HG03196 (cell line): ENCODE measurements around the gene RFX2.
"Not testable (repeated sequence)": the region's sequence is repeated elsewhere in the genome, so short reads cannot be mapped to it uniquely, and the experiment has no call there.

Source experiments
- ATAC-seq: cut with Tn5 transposase; IDR thresholded peaks from one replicate; pipeline ENCODE4 v1.9.1; 2021; ENCODE audit not compliant: unreplicated experiment

RFX2 gene

GRCh38 chr19:5974721-5975387 is 135.4 kb downstream of the RFX2 start:
- ATAC-seq: no peak

DNA sequence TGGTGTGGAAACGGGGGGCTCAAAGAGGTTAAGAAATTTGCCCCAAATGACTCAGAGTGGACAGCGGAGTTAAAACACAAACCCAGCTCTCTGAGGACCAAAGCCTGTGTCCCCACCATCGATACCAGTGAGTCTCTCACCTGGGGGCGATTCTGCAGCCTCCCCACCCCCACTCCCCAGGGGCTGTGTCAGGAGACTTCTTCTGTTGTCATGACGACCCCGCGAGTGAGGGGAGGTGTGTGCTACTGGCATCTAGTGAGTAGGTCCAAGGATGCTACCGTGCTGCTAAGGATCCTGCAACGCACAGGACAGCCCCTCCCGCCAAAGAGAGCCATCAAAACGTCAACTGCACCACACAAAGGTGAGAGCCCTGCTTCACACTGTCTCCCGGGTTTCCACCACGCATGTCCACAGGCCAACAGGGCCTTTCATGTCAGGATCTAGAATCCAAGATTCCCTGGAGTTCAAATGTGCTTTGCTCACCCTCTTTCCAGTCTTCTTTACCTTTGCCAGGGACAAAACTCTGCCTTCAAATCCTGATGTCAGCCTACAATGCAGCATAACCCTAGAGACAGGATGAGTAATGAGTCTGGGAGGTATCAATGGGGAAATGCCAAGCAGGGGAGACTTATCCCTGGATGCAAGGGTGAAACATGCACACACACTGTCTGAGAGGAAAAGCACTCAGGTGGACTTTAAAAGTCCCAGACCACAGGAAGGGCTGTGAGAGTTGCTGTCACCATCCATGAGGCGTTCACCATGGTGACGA is 136.2 kb downstream of the RFX2 start:
- no peak for ATAC-seq

GRCh38 chr19:5973376-5973775 is 136.9 kb downstream of the RFX2 start:
- no peak for ATAC-seq

DNA sequence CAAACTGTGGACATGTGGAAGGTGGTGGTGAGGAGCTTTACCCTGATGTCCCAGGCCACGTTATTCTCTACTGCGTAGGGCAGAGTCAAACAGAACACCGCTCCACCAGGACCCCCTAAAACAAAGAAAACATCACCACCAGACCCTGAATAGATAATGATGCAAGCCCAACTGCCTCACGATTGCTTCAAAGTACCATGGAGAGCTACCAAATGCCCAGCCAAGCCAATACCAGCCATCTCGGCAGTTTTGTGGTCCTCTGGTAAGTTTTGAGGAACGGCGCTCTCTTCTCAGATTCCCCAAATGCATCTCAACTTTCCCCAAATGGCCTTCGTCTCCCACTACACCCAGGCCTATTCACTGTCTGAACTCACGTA is 138.0 kb downstream of the RFX2 start:
- no peak for ATAC-seq

- ATAC-seq: no peak
These were observed 138.5 kb downstream of the RFX2 start for GRCh38 chr19:5971714-5972354.

DNA sequence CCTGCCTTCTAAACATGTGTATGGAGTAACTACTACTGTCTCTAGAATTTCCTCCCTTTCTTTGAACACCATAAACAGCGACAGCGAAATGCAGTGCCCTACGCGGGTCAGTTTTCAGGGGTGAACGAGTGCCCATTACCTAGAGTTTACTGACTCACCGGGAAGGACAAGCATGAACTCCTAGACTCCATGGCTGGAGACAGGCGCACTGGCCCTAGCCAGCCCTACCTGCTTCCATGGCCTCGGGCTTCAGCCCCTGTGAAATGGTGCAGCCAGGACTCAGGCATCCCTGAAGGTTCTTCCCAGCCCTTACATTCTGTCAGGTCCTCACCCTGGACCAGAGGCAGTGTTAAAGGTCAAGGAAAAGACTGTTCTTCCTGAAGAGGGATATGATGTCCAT is 140.8 kb downstream of the RFX2 start:
- ATAC-seq: no peak

DNA sequence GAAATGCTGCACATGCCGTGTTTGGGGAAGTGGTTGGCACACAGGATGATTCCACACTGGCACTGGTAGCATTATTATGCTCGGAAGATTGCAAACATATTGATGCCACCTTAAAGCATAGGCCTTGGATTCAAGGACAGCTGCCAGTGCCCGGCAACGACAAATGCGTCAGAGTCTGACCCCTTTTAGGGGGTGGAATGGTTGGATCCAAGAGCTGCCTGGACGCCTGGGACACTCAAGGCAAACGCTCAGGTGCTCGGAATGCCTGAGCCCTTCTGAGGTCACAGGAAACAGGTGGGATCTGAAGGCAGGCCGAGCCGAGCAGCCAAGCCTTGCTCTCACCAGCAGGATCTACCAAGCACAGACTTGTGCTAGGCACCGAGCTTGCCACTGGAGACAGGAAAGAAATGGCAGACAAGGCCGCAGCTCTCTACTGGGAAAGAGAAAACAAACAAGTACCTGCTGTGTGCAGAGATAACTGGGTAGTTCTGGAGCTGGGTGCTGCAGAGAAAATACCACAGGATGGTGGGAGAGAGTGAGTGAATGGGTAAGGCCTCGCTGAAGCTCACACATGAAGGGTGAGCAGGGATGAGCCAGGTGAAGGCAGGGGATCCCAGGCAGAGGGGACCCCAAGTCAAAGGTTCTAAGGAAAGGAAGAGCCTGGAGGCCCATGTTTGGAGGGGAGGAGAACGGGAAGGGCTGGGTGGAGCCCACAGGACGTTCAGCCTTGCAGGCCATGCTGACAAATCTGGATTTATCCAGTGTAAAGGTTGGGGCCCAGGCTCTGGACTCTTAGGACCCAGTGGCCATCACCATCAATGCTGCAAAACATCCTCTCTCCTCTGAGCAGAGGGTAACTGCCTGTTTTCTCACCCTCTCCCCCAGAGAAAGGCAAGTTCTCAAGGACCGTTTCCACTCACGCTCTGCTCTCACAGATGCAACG is 141.6 kb downstream of the RFX2 start:
- no peak for ATAC-seq

DNA sequence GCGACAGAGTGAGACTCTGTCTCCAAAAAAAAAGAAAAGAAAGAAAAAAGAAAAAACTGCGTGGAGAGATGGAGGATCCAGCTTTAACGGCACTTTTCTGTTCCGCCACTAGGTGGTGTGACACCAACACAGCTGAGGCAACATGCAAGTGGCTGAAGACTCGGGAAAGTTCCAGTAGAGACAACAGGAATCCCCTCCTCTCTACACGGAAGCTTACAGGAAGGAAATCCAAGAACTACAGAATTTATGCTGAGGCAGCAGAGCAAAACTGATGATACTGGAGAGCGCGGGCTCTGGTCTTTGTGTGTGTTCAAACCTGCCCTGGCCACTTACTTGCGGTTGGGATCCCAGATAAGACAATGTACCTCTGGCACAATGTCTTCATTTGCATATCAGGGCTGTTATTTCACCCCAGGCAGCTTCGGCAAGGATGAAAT is 142.3 kb downstream of the RFX2 start:
- ATAC-seq: no peak

- no peak for ATAC-seq
These were observed 142.7 kb downstream of the RFX2 start for GRCh38 chr19:5967571-5967970.

- ATAC-seq: no peak
These were observed 143.4 kb downstream of the RFX2 start for GRCh38 chr19:5966941-5967340.

DNA sequence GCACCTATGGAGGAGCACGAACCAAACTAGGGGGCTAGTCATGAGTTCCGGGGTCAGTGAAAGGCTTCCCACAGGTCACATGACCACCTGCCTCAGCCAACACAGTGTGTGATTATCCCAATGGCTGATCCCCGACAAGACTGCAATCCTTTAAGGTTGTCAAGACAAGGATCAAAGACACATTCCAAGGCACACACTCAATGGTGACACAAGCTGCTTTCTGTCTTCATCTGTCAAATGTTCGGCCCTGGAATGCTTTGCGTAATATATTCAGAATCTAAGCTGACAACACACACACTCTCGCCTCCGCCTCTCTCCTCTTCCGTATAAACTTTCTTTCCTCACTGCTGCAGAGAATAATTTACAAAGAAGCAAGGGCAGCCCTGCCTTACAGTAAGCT is 144.1 kb downstream of the RFX2 start:
- no peak for ATAC-seq

DNA sequence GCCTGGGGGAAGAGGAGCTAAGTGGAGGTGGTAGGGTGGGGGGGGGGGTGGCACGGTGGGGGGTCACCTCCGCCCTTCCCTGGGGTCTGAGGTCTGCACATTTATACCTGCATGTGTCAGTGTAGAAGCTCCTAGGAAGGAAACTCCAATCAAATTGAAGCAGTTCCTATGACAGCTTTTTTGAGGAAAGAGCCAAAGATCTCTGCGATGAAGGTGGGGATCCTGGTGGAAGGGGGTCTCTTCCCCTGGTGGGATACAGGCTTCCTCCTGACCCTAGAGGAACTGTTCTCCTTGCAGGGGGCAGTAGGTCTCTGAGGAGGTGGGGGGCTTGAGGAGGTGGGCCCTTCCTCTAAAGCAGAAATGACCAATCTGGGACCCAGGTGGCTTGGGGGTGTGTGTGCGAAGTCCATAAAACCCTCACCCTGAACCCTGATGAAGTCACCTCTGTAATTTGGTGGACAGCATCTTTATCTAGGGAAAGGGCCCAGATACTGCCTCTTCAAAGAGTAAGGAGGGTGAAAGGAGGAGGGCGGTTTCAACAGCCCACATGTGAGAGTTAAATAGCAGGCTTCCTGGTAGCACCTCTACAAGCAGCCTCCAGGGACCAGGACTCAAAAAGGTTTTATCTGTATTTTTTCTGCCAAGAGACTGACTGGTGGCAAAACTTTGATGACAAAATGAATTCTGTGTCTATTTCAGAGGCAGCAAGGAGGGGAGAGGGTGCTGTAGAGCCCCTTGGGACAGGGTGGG is 145.3 kb downstream of the RFX2 start:
- no peak for ATAC-seq

GRCh38 chr19:5963855-5964254 is 146.4 kb downstream of the RFX2 start:
- no peak for ATAC-seq

DNA sequence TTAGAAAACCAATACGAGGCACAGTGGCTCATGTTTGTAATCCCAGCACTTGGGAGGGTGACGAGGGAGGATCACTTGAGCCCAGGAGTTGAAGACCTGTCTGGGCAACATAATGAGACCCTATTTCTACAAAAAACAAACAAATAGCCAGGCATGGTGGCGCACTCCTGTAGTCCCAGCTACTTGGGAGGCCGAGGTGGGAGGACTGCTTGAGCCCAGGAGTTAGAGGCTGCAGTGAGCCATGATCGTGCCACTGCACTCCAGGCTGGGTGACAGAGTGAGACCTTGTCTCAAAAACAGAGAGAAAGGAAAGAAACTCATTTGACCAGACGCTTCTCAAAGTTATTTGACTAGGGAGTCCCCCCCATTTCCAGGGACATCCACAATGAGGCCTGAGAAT is 147.0 kb downstream of the RFX2 start:
- not testable (repeated sequence) for ATAC-seq

DNA sequence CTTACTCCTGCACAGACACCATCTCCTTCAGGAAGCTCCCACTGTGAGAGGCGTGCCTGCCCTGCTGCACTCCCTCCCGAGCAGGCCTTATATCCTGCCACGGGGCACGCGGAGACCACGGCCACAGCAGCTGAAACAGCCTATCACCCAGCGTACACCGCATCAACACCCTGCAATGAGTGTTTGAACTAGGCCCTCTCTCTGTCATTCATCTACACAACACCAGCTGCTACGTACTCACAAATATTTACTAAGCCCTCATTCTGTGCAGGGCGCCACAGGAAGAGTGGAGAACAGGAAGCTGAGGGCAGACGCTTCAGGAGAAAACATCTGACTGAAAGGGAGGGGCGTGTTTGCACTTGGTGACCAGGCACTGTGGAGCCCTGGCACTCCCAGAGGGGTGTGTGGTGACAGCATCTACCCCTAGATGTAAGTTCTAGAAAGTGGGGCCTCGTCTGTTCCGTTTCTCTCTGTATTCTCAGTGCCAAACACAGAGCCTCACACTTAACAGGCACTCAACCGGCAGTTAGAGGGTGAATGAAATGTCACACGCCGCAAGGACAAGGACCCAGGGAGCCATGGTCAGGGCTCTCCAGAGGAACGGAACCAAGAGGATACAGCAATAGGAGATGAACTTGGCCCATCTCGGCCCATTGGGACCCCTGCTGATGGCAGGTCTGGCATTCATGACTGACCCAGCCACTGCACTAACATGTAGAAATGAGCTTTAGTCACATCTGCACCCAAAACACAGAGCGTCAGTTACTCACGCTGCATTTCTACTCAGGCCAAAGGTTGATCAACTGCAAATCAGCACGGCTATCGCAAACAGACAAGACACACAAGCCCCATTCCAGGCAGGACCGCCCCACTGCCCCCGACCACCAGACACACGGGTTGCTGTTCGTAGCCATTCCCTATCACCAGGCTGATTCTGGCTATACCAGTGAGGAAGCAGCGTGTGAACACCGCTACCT is 148.0 kb downstream of the RFX2 start:
- ATAC-seq: no peak

- not testable (repeated sequence) for ATAC-seq
These were observed 148.7 kb downstream of the RFX2 start for GRCh38 chr19:5961641-5961968.

GRCh38 chr19:5960005-5961001 is 150.0 kb downstream of the RFX2 start:
- no peak for ATAC-seq
